Activated CD8-positive, alpha-beta memory T cell treated with anti-CD3 and anti-CD28 coated beads, Interleukin-2, amount 50 U/mL, for 1 hour (primary cell): ENCODE data around the gene RBM19.

Experiments used
- DNase-seq: peaks from one replicate; pipeline ENCODE4 v3.0.0-alpha.2; 2020; ENCODE audit errors: extremely low read depth

The RBM19 gene

DNA sequence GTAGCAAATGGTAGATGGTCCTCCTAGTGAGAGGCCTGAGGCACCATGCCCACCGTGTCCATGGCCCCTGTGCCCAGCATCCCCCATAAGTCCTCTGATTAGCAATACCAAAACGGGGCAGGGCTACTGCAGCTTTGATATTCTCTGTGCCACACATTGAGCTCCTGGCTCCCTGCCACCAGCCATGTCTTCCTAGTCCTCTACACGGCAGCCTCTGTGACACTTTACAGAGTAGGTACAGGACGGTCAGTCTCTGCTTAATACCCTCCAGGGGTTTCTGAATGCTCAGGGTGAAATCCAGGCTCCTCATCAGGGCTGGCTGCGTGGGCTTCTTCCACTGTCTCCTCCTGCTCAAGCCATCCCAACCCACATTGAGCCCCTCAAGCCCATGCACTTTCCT is 8.0 kb downstream of the RBM19 start:
- no peak for DNase-seq

DNA sequence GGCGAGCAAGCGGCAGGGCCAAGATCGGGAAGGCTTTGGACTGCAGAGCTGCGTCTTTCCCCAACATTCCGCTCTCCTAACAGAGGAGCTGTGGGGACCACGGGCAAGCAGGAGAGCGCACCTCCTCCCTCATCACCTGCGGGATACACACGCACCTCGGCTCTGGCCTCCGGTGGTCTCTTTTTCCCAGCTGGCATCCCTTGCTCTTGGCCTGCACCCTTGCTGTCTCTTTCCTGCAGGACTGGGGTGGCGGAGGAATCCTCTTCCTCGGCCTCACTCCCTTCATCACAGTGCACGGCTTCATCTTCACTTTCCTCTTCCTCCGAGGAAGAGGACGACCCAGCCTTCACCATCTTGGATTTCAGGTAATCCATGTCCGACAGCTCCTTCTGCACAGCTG is 8.5 kb downstream of the RBM19 start:
- no peak for DNase-seq

DNA sequence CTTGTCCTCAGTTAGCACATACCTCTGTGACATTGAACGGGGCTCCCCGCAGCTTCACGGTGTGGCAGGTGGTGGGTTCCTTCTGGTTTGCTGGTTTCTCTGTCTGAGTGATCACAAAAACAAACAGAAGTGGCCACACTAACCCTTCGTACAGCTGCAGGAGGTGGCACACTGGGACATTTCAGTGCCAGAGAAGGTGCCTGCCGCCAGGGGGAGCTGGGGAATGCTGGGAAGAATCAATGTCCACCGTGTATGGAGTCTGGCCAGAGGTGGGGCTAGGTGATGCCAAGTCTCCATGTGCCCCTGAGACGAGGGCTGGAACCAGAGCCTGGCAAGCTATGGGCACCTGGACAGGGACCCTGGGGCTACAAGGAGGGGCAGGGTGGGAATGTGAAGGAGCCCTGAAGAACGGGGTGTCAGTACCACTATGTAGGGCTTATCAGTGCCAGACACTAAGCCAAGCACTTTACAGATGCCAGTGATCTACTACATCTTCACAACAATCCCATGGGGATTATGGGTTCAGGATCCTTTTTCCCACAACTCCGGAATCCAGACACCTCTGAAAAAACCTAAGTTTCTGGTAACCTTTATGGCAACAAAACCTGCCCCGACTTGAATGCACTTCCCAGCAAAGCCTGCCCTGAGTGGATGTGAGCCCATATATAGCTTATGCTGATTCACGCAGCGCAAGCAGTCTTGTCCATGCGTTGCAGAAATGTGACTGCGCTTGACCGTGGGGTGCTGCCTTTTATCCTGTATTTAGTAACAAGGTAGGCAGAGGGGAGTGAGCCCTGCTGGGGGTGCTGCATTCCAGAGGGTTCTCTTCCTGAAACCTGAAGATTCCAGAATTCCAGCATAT is 10.8 kb downstream of the RBM19 start:
- DNase-seq, result no peak

DNA sequence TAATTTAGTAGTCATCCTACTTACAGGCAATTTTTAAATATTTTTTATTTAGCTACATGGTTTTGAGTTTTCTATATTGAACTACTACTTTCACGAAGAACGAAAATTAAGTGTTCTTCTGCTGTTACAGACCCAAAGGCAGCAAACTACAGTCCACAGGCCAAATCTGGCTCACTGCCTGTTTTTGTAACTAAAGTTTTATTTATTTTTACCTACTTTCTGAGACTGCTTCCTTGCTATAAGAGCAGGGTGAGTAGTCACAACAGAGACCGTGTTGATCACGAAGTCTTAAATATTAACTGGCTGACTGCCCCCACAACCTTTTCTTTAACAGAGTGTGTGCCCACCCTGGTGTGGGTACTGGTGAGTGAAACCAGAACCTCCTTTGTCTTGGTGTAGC is 11.6 kb downstream of the RBM19 start:
- DNase-seq, result no peak

DNA sequence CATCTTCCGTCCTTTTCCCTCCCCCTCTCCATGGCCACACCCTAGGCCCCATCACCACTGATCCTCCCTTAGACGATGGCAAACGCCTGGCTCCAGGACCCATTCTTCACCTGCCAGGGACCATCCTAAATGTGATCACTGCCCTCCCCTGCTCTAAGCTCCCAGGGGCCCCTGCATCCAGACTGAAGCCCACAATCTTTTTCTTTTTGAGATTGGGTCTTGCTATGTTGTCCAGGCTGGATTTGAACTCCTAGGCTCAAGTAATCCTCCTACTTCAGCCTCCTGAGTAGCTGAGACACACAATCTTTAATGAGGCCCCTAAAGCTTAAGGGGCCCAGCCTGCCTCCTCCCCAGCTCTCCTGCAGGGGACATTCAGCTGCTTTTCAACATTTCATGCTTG is 15.3 kb downstream of the RBM19 start:
- no peak for DNase-seq

DNA sequence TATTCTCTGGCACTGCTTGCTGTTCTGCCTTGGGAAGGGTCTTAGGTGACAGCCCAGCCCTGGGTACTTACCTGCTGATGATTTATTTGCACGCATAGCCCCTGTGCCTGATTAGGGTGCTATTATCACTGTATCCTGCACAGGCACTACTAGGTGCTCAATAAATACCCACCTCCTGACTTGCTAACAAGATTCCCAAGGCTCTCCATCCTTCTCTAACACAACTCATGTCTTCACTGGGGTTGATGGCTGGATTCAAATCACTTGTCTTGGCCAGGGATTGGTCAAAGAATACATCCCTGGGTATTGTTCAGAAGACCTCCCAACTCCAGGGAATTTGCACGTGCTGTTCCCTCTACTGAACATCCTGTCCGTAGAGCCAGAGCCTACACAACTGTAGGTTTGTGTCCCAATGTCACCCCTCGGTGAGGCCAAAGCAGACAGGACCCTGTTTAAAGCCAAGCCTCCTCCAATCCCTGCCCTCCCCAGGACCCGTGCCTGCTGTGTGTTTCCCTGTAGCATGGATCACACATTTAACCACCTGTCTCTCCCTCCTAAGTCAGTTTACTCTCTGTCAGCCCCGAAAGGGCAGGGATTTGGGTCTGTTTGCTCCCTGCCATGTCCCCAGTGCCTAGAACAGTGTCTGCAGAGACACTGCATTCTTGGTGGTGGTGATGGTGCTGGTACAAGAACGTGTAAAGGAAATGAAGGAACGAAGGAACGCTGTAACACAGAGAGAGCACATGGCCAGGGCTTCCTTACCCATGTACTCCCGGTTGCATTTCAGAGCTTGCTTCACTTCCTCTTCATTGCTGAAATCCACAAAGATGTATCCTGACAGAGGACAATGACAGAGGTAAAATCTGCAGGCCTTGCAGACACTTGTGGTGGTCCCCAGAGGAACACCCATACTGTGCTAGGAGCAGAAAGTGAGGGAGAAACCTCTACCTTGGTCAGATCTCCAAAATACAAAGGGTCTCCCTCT is 16.5 kb downstream of the RBM19 start:
- DNase-seq, result no peak

DNA sequence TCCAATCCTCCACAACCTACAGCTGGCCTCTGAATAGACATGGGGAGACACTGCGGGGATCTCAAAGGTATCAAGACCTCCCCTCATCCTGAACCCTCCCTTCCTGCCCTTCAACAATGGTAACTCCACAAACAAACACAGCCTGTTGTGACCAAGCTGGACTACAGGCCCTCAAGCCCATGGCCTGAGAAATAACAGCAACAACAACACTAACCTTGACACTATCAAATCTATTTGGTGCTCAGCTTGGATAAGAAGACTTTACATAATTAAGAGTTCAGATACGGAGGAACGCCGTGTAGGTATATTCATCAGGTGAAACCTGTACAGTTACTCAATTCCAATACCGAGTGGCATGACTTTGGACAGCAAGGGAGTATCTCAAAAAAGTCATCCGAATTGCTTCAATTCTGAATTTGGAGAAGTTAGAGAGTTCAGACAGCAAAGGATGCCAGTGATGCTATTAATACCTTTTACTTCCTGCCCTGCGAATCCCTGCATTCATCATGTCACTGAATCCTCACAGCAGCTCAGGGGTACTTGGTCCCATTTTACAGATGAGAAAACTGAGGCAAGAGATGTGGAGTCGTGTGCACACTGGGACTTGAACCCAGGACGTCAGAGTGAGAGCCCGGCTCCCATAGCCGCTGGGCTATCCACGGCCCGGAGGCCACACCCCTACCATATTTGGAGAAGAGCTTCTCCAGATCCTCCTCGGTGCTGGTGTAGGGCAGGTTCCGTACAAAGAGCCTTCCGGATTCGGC is 17.8 kb downstream of the RBM19 start:
- DNase-seq, result no peak

DNA sequence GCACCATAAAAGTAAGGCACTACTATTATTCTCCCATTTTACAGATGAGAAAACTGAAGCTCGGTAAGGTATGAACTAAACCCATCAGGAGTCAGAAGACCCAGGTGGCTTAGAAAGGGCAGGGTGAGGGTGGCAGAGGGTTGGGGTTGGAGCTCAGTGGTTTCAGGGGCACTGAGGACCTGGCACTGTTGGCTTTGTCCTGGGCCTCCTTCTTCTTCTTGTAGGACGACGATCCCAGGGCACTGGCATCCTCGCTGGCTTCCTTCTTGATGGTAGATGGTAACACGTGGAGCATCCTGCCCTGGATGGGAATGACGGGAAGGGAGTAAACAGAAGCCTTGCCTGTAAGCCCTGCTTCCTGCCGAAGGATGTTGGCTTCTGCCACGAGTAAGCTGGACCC is 19.9 kb downstream of the RBM19 start:
- DNase-seq, result no peak

DNA sequence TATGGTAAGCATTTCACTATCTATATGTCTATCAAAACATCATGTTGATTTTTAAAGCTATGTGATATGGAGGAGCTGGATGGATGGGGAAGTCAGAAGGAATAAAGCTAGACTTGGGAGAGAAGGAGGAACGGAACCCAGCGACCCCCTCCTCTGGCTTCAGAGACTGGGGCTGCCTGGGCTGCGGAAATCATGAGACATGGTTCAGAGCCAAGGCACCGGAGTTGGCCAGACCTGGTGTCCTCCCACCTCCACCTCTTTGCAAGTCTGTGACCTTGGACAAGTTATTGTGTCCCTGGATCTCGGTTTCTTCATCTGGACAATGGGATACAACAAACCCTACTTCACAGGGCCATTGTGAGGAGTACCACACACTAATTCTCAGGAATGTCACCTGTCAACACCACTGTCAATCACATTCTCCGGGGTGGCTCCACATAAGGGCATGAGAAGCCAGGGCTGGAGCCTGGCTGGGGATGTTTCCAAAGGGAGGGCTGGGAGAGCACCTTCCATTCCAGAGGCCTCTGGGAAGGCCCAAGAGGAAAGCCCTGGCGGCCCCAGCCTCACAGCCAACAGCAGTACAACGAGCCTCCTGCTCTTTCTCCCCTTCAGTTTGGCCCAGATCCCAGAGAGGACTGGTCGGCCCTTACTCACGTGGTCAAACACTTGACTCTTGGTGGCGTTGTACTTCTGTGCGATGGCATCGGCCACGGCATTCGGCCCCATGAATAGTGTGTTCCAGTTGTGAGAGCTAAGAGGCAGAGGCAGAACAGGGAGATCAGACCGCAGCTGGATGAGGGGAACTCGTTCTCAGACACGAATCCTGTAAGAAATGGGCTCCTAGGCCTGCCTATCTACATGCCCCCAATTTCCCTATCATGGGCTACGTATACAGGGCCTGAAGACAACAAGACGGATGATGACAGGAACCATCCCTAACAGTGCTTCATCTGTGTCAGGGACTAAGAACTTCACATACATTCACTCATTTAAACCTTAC is 20.7 kb downstream of the RBM19 start:
- no peak for DNase-seq

DNA sequence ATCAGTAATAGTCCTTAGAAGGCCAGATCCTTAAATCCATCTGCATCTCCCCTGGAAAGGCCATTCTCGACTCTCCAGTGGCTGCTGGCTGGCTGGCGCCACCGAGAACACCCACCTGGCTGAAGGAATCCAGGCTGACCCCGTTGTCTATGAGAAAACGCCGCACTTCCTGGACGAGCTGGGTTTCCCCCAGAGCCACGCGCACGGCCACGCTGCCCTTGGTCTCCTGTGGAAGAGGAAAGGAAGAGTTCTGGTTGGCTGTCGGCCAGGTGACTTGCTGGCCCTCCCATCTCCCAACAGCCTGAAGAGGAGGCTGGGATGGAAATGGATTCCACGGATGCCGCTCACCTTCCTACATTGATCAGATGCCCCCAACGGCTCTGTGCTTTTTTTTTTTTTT is 23.9 kb downstream of the RBM19 start:
- no peak for DNase-seq

DNA sequence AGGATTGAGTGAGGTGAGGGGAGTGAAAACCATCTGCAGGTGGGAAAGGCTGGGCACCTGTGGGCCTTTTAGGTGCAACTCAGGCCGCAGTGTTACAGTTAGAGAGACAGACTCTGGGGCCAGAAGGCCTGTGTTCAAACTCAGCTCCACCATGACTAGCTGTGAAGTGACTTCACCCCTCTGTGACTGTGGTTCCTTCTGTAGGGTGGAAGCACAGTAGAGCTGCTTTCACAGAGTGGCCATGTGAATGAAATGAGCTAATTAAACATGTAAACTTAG is 25.0 kb downstream of the RBM19 start:
- no peak for DNase-seq

DNA sequence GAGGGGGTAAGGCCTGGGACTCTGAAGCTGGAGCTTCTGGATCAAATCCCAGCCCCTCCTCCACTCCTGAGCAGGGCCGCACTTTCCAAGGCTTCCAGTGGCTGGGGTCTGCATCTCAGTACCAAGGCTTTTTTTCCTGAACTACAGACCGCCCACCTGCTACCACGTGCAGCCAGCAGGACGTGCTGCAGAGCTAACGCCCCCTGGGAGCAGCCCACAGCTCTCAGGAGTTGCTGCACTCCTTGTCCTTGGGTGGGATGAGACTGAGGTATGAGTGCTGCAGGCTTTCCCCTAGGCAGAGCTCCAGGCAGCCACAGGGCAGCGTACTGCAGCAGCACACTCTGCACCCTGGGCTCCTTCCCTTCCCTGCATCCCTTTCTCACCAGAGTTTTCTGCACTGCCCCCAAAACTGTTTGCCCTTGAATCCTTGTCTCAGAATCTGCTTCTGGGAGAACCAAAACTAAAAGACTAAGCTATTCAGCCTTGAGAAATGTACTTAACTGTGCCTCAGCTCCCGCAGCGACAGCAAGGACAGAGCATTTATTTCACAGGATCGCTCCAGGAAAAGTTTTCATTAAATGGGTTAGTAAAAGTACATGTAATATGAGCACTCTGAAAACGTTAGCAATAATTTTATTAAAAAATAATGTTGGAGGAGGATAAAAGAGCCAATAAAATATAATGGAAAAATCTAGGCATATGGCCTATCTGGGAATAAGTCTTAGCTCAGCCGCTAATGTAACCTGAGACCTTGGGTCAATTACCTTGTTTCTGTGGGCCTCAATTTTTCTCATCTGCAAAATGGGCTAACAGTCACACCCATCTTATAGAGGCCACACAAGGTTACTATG is 25.5 kb downstream of the RBM19 start:
- DNase-seq, result no peak

DNA sequence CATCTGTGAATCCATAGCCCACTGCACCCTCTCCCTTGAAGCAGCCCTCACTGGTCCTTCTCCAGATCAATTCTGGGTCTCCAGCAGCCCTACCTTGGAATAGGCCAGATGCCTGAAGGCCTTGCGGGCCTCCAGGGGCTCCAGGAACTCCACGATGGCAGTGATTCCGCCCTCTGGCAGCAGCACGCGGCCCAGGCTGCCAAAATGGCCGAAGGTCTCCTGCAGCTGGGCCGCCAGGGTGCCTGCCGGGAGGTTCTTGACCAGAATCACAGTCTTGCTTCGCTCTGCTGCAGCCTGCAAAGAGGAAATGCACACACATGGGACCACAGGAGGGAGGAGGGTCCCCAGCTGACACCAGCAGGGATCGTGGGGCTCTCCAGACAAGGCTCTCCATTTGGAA is 26.3 kb downstream of the RBM19 start:
- DNase-seq, result no peak

DNA sequence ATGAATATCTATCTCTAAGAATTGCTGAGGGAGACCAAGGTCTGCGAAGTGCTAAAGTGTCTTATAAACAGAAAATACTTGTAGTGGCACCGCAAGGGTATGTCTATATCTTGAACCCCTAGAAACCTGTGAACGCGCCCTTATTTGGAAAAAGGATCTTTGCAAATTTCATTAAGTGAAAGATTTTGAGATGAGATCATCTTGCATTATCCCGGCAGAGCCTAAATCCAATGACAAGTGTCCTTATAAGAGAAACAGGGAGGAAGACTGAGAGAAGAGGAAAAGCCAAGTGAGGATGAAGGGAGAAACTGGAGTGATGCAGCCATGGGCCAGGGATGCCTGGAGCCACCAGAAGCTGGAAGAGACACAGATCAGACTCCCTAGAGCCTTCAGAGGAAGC is 27.7 kb downstream of the RBM19 start:
- no peak for DNase-seq

DNA sequence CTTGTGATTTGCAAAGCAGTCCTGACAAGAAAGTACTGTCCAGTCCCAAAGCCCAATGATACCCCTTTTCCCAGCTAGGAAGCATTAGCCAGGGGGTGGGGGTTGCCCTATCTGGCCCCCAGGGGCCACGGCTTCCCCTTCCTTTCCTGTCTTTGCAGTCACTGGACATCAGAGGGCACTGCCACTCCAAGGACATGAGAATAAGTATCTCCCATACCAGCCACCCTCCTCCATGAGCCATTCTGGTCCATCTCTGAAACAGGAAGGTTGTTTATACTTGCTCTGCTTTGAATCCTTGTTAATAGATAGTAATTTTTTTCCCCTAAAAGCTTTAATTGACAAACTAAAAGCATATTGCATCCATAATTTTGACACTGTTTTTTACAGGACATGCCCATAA is 29.7 kb downstream of the RBM19 start:
- DNase-seq, result no peak

DNA sequence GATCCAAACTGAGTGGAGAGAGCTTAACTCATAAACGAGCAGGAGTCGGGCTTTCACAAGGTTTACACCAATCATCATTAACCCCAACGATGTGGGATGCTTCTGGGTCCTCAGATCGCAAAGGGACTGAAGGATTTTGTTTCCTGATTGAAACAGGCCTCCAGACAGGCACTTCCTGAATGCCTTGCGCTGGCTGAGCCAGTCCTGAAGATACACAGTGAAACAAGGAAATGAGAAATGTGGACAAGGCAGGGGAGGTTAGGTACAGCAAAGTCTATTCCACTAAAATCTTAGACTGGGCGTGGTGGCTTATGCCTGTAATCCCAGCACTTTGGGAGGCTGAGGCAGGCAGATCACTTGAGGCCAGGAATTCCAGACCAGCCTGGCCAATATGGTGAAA is 30.7 kb downstream of the RBM19 start:
- DNase-seq, result no peak

DNA sequence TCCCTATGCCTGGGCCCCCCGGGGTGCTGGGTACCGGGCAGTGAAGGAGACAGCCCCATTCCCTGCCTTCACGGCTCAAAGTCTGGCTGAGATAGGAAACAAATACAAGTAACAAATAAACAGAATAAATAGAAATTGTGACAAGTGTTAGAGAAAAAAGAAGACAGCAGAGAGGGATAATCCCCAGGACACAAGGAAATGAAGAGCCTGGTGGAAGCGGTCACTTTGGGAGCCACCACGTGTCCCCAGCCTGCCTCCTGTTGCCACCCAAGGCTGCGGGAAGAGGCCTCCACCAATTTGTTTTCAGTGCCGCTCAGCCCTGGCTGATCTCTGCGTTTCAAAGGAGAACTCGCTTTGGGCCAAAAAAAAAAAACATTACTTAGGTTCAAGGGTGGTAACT is 31.2 kb downstream of the RBM19 start:
- no peak for DNase-seq

DNA sequence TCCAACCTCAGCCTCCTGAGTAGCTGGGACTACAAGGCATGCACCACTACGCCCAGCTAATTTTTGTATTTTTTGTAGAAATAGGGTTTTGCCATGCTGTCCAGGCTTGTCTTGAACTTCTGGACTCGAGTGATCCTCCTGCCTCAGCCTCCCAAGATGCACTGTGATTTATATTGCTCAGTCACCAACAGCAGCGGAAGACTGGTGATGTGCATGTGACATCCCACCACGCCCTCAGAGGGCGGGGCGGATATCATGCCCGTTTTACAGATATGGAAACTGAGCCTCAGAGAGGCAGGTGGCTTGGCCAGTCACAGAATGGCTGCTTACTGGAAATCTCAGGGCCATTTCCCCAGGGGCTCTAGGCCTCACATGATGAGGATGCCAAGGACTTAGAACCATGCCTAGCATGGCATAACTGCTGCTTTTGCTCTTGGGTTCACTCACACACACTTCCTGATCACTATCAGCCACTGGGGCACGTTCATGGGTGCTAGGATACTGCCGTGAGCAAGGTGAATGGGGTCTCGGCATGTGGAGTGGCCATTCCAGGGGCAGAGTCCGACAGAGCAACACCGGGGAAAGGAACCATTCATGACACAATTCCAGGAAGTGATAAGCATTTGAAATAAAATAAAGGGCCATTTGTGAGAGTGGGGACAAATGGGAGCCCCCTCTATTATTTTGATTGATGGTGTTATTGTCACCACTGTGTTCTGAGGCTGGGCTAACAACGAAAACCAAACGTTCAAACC is 31.9 kb downstream of the RBM19 start:
- DNase-seq, result no peak

DNA sequence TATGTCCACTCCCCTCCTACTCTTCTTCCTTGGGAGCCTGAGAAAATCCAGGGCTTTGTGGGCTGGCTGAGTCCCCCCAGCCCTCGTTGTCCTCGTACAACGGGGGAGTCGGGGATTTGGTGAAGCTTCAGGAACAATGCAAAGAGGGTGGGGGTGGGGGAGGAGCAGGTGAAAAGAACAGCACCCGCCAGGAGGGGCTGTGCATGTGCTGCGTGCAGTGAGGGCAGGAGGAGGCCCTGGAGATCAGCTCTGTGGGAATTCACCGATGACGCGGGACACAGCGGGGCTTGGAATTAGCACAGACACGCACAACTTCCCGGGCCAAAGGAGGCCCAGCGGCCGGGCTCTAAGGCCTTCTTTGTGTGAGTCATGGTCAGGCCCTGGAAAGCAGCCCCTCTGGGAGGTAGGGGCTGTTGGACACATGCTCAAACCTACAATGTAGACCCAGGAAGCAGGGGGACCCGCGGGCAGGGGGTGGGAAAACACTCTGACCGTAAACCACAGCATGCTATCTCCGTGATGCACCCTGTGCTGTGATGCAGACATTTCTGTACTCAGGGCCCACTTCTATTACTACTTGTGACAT is 32.8 kb downstream of the RBM19 start:
- DNase-seq, result no peak
